ENCODE data around the gene TNIK.

TNIK gene

DNA sequence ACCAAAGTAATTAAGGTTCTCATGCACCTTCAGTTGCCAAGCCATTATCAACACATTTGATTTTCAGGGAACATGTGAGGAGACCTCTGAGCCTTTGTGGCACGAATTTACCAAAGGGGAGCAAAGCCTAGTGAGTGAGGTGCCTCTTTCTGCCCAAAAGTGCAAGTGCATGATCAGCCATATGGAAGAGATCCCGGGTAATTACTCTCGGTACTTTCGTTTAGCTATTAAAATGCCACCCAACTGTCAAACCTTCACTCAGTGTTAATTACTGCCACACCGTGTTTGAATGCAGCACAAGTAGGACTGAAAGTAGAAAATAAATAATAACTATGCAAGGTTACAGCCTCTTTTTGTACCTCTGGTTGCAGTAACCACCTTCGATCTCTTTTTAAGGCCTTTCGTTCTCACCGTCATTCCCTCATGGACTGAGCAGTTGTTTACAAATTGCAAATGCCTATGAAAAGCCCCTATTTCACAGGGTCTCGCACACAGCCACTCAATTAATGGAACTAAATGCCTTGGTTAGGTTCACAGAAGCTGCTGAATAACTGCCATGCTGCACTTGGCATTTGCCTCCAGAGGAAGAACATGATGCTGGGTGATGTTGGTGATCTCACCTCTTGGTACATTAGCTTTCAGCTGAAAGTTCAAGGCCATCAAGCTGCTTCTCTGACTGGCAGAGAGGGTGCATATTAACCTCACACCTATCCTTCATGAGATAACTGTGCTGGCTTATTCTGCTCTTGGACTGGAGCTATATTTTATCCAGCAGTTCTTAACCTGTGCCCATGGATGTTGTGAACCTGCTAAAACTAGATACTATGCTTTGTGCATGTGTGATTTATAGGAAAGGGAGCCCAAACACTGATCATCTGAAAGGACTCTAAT lies 69.9 kb downstream of the TNIK start:
- no peak for DNase-seq (ENCODE audit: low read depth)
- TF ChIP-seq, protein P1, sequence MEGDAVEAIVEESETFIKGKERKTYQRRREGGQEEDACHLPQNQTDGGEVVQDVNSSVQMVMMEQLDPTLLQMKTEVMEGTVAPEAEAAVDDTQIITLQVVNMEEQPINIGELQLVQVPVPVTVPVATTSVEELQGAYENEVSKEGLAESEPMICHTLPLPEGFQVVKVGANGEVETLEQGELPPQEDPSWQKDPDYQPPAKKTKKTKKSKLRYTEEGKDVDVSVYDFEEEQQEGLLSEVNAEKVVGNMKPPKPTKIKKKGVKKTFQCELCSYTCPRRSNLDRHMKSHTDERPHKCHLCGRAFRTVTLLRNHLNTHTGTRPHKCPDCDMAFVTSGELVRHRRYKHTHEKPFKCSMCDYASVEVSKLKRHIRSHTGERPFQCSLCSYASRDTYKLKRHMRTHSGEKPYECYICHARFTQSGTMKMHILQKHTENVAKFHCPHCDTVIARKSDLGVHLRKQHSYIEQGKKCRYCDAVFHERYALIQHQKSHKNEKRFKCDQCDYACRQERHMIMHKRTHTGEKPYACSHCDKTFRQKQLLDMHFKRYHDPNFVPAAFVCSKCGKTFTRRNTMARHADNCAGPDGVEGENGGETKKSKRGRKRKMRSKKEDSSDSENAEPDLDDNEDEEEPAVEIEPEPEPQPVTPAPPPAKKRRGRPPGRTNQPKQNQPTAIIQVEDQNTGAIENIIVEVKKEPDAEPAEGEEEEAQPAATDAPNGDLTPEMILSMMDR (conservative IDR thresholded peaks at IDR 0.05; ENCODE audit: low read length), result no peak
- no peak overlapping the region for H3K4me3 ChIP-seq (ENCODE audit: low read length)

DNA sequence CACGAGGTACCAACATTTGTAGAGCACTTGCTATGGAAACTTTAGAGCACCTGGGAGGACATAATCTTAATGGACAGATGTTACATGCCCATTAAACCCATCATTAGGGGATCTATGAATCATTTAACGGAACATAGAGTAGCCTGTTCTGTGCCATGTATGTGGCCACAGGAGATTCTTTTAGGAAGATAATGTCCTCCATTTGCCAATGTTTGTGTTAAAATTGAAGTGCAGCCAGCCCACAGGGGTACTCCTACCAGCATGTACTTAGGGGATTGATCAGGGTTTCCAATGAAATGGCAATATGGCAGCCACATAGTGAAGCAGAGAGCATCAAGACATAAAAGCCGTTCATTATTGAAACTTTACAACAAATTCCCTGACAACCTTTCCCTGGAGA lies 70.7 kb downstream of the TNIK start:
- H3K4me3 ChIP-seq (ENCODE audit: low read length), result no peak overlapping the region
- no peak for DNase-seq (ENCODE audit: low read depth)
- TF ChIP-seq, protein P1 (conservative IDR thresholded peaks at IDR 0.05; ENCODE audit: low read length), result no peak

DNA sequence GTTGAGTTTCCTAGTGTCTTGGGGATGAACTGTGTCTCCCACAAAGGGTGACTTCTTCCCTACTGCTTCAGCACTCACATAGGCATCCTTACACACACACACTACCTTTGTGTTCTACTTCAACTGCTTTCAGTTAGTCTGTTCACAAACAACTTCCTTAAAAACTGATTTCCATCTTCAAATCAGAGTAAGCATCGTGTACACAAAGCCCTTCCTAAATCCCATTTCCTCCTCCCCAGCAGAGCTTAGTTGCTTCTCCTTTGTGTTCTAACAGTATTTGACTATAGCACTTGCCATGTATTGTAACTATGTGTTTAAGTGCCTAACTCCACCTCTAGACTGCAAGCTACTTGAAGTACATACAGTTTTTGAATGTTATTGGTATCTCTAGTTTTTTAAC lies 71.7 kb downstream of the TNIK start:
- TF ChIP-seq, protein P1 (conservative IDR thresholded peaks at IDR 0.05; ENCODE audit: low read length), result no peak
- H3K4me3 ChIP-seq (ENCODE audit: low read length), result no peak overlapping the region
- DNase-seq (ENCODE audit: low read depth), result no peak

DNA sequence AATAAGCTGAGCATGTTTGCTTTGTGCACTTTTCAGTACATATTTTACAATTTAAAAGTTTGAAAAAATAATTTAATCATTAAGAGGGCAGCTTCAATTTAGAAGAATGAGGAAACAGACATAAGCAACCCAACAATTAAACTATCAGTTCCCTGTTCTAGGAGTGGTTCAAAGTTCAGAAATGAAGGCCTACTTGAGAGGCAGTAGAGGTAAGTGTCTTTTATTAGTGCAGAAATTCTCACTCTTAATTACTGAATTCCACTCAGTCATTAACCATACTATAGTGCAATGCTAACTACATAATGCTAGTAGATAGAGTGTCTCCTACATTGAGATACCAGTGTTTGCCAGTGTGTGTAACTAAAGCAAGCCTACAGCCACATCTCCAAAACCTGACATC lies 73.1 kb downstream of the TNIK start:
- no peak overlapping the region for H3K4me3 ChIP-seq (ENCODE audit: low read length)
- TF ChIP-seq, protein P1 (conservative IDR thresholded peaks at IDR 0.05; ENCODE audit: low read length), result no peak
- DNase-seq (ENCODE audit: low read depth), result no peak

DNA sequence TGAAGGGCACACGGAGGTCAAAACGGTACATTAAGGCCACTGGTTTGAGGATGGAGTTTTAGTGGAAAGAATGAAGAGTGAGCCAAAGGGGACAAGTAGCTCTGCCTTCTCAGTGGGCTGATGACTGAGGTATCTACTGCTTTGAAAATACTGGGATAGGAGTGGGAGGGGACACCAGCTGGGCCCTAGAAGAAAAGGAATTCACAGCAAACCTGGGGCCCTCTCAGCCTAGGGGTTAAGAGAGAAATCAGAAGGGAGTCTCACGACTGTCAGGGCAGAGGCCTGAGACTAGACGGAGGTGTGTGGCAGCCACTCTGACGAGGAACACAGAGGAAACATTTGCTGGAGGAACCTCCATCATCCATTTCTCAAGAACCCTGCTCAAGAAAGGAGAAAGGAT lies 75.1 kb downstream of the TNIK start:
- DNase-seq (ENCODE audit: low read depth), result no peak
- H3K4me3 ChIP-seq (ENCODE audit: low read length), result no peak overlapping the region
- TF ChIP-seq, protein P1 (conservative IDR thresholded peaks at IDR 0.05; ENCODE audit: low read length), result no peak

DNA sequence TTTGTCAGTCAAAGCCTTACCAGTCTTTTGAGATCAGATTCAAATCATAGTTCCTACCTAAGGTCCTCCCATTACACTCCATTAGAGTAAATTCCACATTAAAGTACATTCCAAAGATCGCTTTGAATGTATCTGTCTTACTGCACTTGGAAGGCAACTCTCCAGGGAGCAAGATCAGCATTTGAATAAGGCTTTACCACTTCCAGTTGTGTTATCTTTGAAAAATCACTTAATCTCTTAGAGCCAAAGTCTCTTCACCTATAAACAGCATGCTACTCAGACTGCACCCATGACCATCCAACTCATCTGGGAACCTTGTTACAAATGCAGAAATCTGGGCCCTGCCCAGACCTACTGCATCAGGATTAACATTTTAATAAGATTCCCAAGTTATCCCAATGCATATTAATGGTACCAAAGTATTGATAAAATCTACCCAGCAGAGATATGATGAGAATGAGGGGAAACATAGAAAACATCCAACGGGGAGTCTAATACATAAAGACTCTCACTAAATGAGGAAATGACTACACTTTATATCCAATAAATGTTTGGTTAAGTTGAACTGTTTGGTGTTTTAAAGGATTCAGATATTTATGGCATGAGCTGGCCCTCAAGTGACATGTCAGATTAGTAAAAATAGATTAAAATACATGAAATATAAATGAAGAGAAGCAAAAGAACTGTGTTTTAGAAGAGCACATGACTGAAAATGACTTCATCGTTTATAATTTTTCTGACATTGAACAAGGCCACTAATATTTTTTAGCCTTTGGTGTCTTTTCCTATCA lies 75.9 kb downstream of the TNIK start:
- TF ChIP-seq, protein P1 (conservative IDR thresholded peaks at IDR 0.05; ENCODE audit: low read length), result no peak
- H3K4me3 ChIP-seq (ENCODE audit: low read length), result no peak overlapping the region
- no peak for DNase-seq (ENCODE audit: low read depth)
